Naive thymus-derived CD4-positive, alpha-beta T cell (primary cell): ENCODE results near the gene PLXNA1. TPM values are rescaled to one million over a fixed set of nuclear protein-coding genes. Genes with fewer than 3 reads are reported as not detected.
A peak's percentile ranks its signal among the peaks of the same experiment; 100 is the strongest.

Experiments used
- ATAC-seq: fragments of 150-1000 bp; cut with Tn5 transposase; 2 replicates; pipeline ENCODE4 v1.10.0; 2021; ENCODE audit warnings: mild to moderate bottlenecking, moderate library complexity
- CTCF ChIA-PET: fragments of 350-600 bp; sonication (Branson Sonifier 250); formaldehyde crosslinking; loops from one replicate; lab custom pipeline; 2021; ENCODE audit warnings: antibody characterized with exemption; lab: Charles Lee
- POLR2A ChIA-PET: fragments of 350-600 bp; sonication (Branson Sonifier 250); formaldehyde crosslinking; loops from one replicate; lab custom pipeline; 2021; ENCODE audit warnings: antibody characterized with exemption, inconsistent platforms; lab: Charles Lee
- DNase-seq, 9 donors: peaks; one replicate each; pipeline versions ENCODE4 v3.0.0 to v3.0.0-alpha.2; 2020 to 2022; ENCODE audit warnings: mixed read lengths in 1 of 9
- H3K27ac ChIP-seq: one replicate; pipeline ENCODE4 v1.7.0; 2013; ENCODE audit warnings: mild to moderate bottlenecking, low read depth, low read length, moderate library complexity
- H3K27me3 ChIP-seq, 2 donors: one replicate each; pipeline ENCODE4 v1.7.0; 2013; ENCODE audit warnings: low read length in 2 of 2, mild to moderate bottlenecking in 2 of 2, moderate library complexity in 2 of 2; ENCODE audit not compliant: control insufficient read depth in 2 of 2, insufficient read depth in 2 of 2
- H3K36me3 ChIP-seq, 3 experiments: 1 replicate in 2 of 3; 2 replicates in 1 of 3; pipeline ENCODE4 v1.7.0; 2013; ENCODE audit warnings: low read length in 3 of 3, mild to moderate bottlenecking in 3 of 3, moderate library complexity in 1 of 3; ENCODE audit not compliant: insufficient read depth in 3 of 3, control insufficient read depth in 2 of 3
- H3K4me1 ChIP-seq, 2 donors: one replicate each; pipeline ENCODE4 v1.7.0; 2013; ENCODE audit warnings: low read length in 2 of 2, mild to moderate bottlenecking in 2 of 2, moderate library complexity in 1 of 2; ENCODE audit not compliant: control insufficient read depth in 2 of 2, insufficient read depth in 2 of 2
- H3K4me3 ChIP-seq: 2 replicates; pipeline ENCODE4 v1.7.0; 2013; ENCODE audit warnings: mild to moderate bottlenecking, low read length
- H3K9me3 ChIP-seq, 3 experiments: 1 replicate in 2 of 3; 2 replicates in 1 of 3; pipeline ENCODE4 v1.7.0; 2013; ENCODE audit warnings: low read length in 3 of 3; ENCODE audit not compliant: control insufficient read depth in 2 of 3
- H3K27ac Mint-ChIP-seq, 9 donors: one replicate each; pipeline ENCODE4 v1.8.0; 2020 to 2022; ENCODE audit warnings: mixed read lengths in 9 of 9, mild to moderate bottlenecking in 8 of 9, moderate library complexity in 5 of 9, inconsistent platforms in 2 of 9
- H3K27me3 Mint-ChIP-seq, 5 donors: one replicate each; pipeline ENCODE4 v1.8.0; 2021 to 2022; ENCODE audit warnings: mixed read lengths in 5 of 5, mild to moderate bottlenecking in 1 of 5
- H3K36me3 Mint-ChIP-seq, 5 donors: one replicate each; pipeline ENCODE4 v1.8.0; 2020 to 2022; ENCODE audit warnings: mixed read lengths in 5 of 5, mild to moderate bottlenecking in 3 of 5, inconsistent platforms in 1 of 5
- H3K4me1 Mint-ChIP-seq, 7 donors: one replicate each; pipeline ENCODE4 v1.8.0; 2020 to 2022; ENCODE audit warnings: mixed read lengths in 7 of 7, mild to moderate bottlenecking in 3 of 7, inconsistent platforms in 1 of 7
- H3K4me3 Mint-ChIP-seq, 10 donors: one replicate each; pipeline ENCODE4 v1.8.0; 2020 to 2022; ENCODE audit warnings: mild to moderate bottlenecking in 10 of 10, mixed read lengths in 10 of 10, moderate library complexity in 6 of 10, inconsistent platforms in 2 of 10
- H3K9me3 Mint-ChIP-seq, 11 donors: one replicate each; pipeline ENCODE4 v1.8.0; 2020 to 2022; ENCODE audit warnings: mixed read lengths in 11 of 11, mild to moderate bottlenecking in 4 of 11, inconsistent platforms in 1 of 11, moderate library complexity in 1 of 11
- intact Hi-C, 2 donors: fragments of 100-400 bp; cut with micrococcal nuclease; formaldehyde crosslinking; loops; one replicate each; pipeline ENCODE4 v1.15.1; 2023
- polyA plus RNA-seq, 2 donors: library from polyadenylated mRNA; unstranded; fragments of 300-500 nt; fragmentation: Illumina TruSeq; gene quantifications; one replicate each; pipeline ENCODE4 v1.2.3, GENCODE V29; 2021
- total RNA-seq, 6 experiments: library from RNA in 5 of 6; stranded (reverse) in 5 of 6; gene quantifications; 1 replicate in 5 of 6; 2 replicates in 1 of 6; pipeline ENCODE4 v1.2.3 and lab custom pipeline; 2021 to 2026

Gene PLXNA1
- 10 to 100 TPM in 3 of 5 experiments, 1 to 10 TPM in 2; 7.8 to 16.8 (median 10.7) TPM for total RNA-seq
- polyA plus RNA-seq = 1 to 10 TPM in 1 of 2 donors, under 1 TPM in 1; 0.27 to 1.6 TPM
- total RNA-seq (lab: John Stamatoyannopoulos, UW) = 42.1 reads per million, percentile 67 among the genes with 10 or more reads in this experiment

DNA sequence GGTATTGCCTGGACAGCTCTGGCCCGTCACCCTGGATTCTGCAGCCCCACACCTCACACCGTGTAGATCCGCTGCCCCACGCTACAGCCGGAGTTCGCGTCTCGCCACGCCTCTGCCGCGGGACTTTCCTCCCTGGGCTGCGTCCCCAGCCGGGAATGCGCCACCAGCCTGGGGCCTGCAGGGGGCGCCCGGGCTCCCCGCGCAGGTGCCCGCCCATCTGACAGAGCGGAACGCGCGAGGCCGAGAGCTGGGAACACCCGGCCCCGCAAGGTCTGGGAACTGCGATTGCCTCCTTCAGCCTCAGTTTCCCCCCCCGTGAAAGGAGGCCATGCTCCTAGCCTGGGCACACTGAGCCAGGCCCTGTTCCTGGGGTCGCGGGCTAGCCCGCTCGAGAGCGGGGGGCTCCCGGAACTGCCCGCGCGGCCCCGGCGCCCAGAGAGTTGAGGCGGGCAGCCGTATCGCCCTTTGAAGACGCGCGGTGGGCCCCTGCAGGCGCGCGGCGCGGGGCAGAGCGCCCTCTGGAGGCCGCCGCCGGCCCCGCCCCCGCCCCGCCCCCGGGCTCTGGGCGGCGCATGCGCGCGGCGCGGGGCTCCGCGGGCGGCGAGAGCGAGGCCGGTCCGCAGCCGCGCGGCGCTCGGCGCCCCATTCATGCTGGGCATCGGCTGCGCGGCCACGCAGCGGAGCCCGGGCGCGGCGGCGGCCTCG is at the start of gene PLXNA1:
Gene PLXNA1, plus strand, starts transcription at position 645 of the 705 bp plus-strand sequence. CDS start 5,479 bp downstream, outside the sequence.
- Histone ChIP-seq H3K9me3 (no peaks in the 10 kb centered on the region), H3K27me3 (no peaks in the 10 kb centered on the region), H3K36me3 (no peaks in the 10 kb centered on the region), H3K4me1 (peaks cover 6 to 8% of the 10 kb centered on the region in 2 donors), H3K4me3 (peak within 1 kb of the TSS; percentile 57), H3K27ac (peak within 1 kb of the TSS; percentile 91)
- H3K27ac Mint-ChIP-seq = peak within 1 kb of the TSS; percentile 79 to 96 (median 90)
- ATAC-seq (peak; percentile 91), DNase-seq (peak; percentile 78 to 94 (median 90))
- H3K9me3 Mint-ChIP-seq = peaks cover 0 to 2% (median 0%) of the 10 kb centered on the region in 11 donors
- POLR2A ChIA-PET = interaction anchor here (0.8 to 1.0 kb wide), 2 partner anchors 35 to 280 kb away, joined by 3 read pairs; no protein-coding TSS in a partner anchor
- CTCF ChIA-PET = interaction anchor here (0.7 to 1.2 kb wide), 4 partner anchors 12 to 564 kb away, joined by 3 to 4 read pairs (median 3); no protein-coding TSS in a partner anchor
- intact Hi-C loops = loop anchor here (1.0 to 10.0 kb wide), 21 partner anchors 71 to 1608 kb away; partner anchors contain the start of genes CHCHD6 (in 2 of the 2), TPRA1 (in 2 of the 2), ABTB1 (in 1 of the 2) and OSBPL11 (in 1 of the 2)
- peaks cover 0 to 28% (median 9%) of the 10 kb centered on the region in 7 donors for H3K4me1 Mint-ChIP-seq
- peak within 1 kb of the TSS; percentile 83 to 92 (median 88) for H3K4me3 Mint-ChIP-seq
- peaks cover 5 to 19% (median 11%) of the 10 kb centered on the region in 5 donors for H3K27me3 Mint-ChIP-seq
- H3K36me3 Mint-ChIP-seq = no peaks in the 10 kb centered on the region

DNA sequence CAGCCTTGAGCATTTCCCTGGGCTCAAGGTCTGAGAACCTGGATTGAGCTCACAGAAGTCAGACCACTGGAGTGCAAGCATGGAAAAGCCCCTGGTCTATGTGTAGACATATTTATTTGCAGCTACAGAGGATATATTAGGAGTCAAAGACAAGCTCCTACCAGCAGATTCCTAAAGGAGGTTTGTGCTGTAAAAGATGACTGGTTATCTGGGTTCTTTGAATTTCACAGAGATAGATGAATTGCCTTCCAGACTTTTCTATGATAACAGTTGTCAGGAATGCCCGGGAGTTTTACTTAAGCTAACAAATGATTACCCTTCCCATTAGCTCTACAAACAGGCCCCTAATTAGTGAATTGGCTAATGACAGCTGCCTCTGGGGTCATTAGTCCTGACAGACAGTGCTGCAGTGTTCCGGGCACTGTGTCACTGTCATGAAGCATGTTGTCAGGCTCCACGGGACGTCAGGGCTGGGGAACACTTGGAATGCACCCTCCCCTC is 48.8 kb upstream of the PLXNA1 start:
- Mint-ChIP-seq H3K4me1 (peaks cover 0 to 6% (median 0%) of the 10 kb centered on the region in 7 donors), H3K4me3 (no peak overlapping the region), H3K9me3 (no peaks in the 10 kb centered on the region), H3K27ac (no peak overlapping the region), H3K36me3 (peaks cover 0 to 15% (median 0%) of the 10 kb centered on the region in 5 donors), H3K27me3 (no peaks in the 10 kb centered on the region)
- H3K4me1 ChIP-seq = no peaks in the 10 kb centered on the region
- ChIA-PET CTCF (no interaction called here), POLR2A (no interaction called here)
- no peak overlapping the region for H3K4me3 ChIP-seq
- no peaks in the 10 kb centered on the region for H3K27me3 ChIP-seq
- intact Hi-C loops = no loop called here
- DNase-seq (no peak), ATAC-seq (no peak)
- H3K9me3 ChIP-seq = no peaks in the 10 kb centered on the region
- no peak overlapping the region for H3K27ac ChIP-seq
- H3K36me3 ChIP-seq = no peaks in the 10 kb centered on the region

DNA sequence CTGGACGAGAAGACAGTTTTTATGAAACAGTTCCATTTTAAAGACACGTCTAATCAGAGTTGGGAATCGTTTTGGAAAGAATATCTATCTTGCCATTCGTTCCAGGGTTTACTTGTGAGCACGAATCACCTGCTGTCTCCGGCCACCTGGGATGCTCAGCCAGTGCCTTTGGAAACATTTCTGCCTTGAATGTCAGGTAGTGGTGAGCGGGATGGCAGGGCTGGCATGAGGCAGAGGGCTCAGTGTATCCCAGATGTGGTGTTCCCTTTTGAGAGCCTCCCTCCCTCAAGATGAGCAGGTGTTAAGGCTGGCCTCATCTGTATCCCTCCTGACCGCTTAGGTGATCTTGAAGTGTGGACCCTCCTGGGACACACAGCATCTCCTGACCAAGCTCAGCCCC is 47.9 kb upstream of the PLXNA1 start:
- H3K27ac Mint-ChIP-seq = no peak overlapping the region
- H3K9me3 Mint-ChIP-seq = no peaks in the 10 kb centered on the region
- ChIA-PET POLR2A (no interaction called here), CTCF (no interaction called here)
- H3K27me3 Mint-ChIP-seq = no peaks in the 10 kb centered on the region
- Histone ChIP-seq H3K36me3 (no peaks in the 10 kb centered on the region), H3K27me3 (no peaks in the 10 kb centered on the region), H3K9me3 (no peaks in the 10 kb centered on the region), H3K4me3 (no peak overlapping the region), H3K4me1 (no peaks in the 10 kb centered on the region), H3K27ac (no peak overlapping the region)
- ATAC-seq (no peak), DNase-seq (no peak)
- H3K4me3 Mint-ChIP-seq = no peak overlapping the region
- H3K36me3 Mint-ChIP-seq = peaks cover 0 to 11% (median 0%) of the 10 kb centered on the region in 5 donors
- intact Hi-C loops = no loop called here
- peaks cover 0 to 6% (median 0%) of the 10 kb centered on the region in 7 donors for H3K4me1 Mint-ChIP-seq

DNA sequence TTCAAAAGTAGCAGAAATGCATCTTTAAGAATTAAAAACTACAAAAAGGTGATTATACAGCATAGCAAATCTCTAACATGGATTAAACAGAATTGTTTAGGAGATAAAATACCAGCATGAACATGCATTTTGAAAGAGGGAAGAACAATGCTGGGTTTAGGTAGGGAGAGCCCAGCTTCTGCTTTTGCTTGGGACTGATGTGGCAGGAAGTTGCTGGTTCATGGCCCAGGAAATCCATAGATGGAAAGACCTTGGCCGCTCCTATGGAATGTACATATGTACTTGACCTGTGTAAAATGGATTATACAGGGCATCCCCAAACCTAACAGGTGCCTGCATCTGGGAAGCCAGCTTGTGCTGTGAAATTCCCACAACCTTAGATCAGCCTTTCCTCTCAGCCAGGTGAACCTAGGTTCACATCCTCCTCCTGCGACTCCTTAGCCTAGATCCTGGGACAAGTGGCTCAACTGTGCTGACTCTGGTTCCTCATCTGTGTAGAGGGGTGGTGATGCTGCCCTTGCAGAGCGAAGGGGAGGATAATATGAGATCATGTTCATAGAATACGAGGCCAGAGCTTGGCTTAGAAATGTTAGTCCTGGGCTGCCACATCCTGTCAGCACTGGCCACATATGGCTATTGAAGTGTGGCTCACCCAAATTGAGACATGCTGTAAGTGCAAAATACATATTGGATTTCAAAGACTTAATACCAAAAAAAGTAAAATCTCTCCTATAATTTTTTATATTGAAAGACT is 47.0 kb upstream of the PLXNA1 start:
- no peaks in the 10 kb centered on the region for H3K9me3 ChIP-seq
- ChIA-PET CTCF (no interaction called here), POLR2A (no interaction called here)
- Mint-ChIP-seq H3K4me1 (peaks cover 0 to 3% (median 0%) of the 10 kb centered on the region in 7 donors), H3K27ac (no peak overlapping the region), H3K9me3 (no peaks in the 10 kb centered on the region), H3K27me3 (no peaks in the 10 kb centered on the region), H3K4me3 (no peak overlapping the region), H3K36me3 (peaks cover 0 to 11% (median 0%) of the 10 kb centered on the region in 5 donors)
- H3K4me1 ChIP-seq = no peaks in the 10 kb centered on the region
- no peak overlapping the region for H3K27ac ChIP-seq
- no peaks in the 10 kb centered on the region for H3K36me3 ChIP-seq
- no peaks in the 10 kb centered on the region for H3K27me3 ChIP-seq
- DNase-seq (no peak), ATAC-seq (peak; percentile 42)
- H3K4me3 ChIP-seq = no peak overlapping the region
- intact Hi-C loops = no loop called here

DNA sequence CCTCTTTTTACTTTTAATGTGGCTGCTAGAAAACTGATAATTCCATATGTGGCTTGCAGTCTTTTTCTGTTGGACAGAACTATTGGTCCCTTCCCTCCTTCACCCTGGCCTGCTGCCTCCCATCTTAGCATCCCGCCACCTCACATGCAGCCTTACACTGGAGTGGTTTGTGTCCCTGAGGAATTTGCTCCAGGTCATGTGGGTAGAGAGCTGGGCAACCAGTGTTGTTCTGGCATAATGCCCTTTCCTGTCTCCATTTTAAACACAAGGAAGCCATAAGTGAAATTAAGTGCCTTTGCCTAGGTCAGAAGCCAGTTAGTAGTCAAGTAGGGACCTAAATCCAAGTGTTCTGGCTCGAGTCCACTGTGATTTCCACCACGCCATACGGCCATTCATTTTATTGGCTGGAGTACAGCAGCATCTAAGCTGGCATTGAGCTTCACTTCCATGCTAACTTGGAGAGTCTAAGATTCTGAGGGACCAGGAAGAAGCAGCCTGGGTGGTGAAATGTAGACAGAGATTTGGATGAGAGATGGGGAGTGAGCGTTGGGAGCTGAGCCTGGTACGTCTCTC is 46.0 kb upstream of the PLXNA1 start:
- no peak overlapping the region for H3K27ac ChIP-seq
- no peaks in the 10 kb centered on the region for H3K27me3 ChIP-seq
- ATAC-seq = no peak
- ChIA-PET CTCF (no interaction called here), POLR2A (no interaction called here)
- H3K4me1 Mint-ChIP-seq = peaks cover 0 to 3% (median 0%) of the 10 kb centered on the region in 7 donors
- DNase-seq = no peak
- intact Hi-C loops = no loop called here
- no peaks in the 10 kb centered on the region for H3K9me3 ChIP-seq
- H3K4me3 ChIP-seq = no peak overlapping the region
- H3K27ac Mint-ChIP-seq = no peak overlapping the region
- H3K4me1 ChIP-seq = no peaks in the 10 kb centered on the region
- H3K4me3 Mint-ChIP-seq = no peak overlapping the region
- no peaks in the 10 kb centered on the region for H3K27me3 Mint-ChIP-seq
- no peaks in the 10 kb centered on the region for H3K9me3 Mint-ChIP-seq
- H3K36me3 ChIP-seq = no peaks in the 10 kb centered on the region
- peaks cover 0 to 16% (median 0%) of the 10 kb centered on the region in 5 donors for H3K36me3 Mint-ChIP-seq

DNA sequence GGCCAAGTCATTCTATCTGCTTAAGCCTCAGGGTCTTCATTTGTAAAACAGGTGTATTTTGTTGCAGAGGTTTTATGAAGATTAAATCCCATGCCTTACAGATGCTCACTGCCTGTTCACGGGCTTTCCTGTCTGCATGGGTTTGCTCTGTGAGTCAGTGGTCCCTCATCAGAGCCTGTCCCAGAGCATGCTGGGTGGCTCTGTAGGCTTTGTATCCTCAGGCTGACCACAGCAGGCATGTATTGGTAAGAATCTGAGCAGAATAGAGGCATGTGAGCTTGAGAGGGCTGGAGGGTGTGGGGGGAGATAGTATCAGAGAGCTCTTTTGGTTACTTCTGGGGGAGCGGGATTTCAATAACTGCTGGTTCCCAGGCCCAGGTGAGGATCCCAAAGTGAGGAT is 45.4 kb upstream of the PLXNA1 start:
- CTCF ChIA-PET = no interaction called here
- H3K36me3 ChIP-seq = no peaks in the 10 kb centered on the region
- H3K4me3 ChIP-seq = no peak overlapping the region
- H3K27ac ChIP-seq = no peak overlapping the region
- H3K4me3 Mint-ChIP-seq = no peak overlapping the region
- no peak overlapping the region for H3K27ac Mint-ChIP-seq
- H3K4me1 ChIP-seq = no peaks in the 10 kb centered on the region
- no peaks in the 10 kb centered on the region for H3K27me3 ChIP-seq
- H3K36me3 Mint-ChIP-seq = peaks cover 0 to 22% (median 0%) of the 10 kb centered on the region in 5 donors
- DNase-seq (no peak), ATAC-seq (no peak)
- H3K9me3 Mint-ChIP-seq = peaks cover 0 to under 1% (median 0%) of the 10 kb centered on the region in 11 donors
- H3K27me3 Mint-ChIP-seq = no peaks in the 10 kb centered on the region
- H3K4me1 Mint-ChIP-seq = peaks cover 0 to 3% (median 0%) of the 10 kb centered on the region in 7 donors
- intact Hi-C loops = no loop called here
- POLR2A ChIA-PET = no interaction called here
- no peaks in the 10 kb centered on the region for H3K9me3 ChIP-seq
